Mesenteric fat pad (tissue), 1 donor: Measurements from ENCODE around the gene PES1. TPM values are rescaled to one million over a fixed set of nuclear protein-coding genes. Genes with fewer than 3 reads are reported as not detected.

ENCODE experiments used
- total RNA-seq: library from RNA; stranded (reverse); fragmentation: NEBNext Ultra II Directional; extraction: Animal tissue kit (Norgen Biotek cat#: 25700); gene quantifications from one replicate; pipeline ENCODE4 v1.2.1, GENCODE V29; 2021
- donor health status: DM: yes; HTN: yes; CAD: no.

The PES1 gene
- total RNA-seq, 1 donor from 2014 or later = 59.4 TPM

Other genes starting within 250 kb of the PES1 start
- gene SF3A1, start 235.0 kb downstream of the PES1 start, total RNA-seq = 119 TPM
- 0.77 TPM for gene CCDC157, start 234.9 kb downstream of the PES1 start, total RNA-seq
- 9.1 TPM for gene RNF215, start 204.5 kb downstream of the PES1 start, total RNA-seq
- 3.4 TPM for gene SEC14L2, start 194.9 kb downstream of the PES1 start, total RNA-seq
- 13.3 TPM for gene MTFP1, start 166.1 kb downstream of the PES1 start, total RNA-seq
- not detected for gene SEC14L3, start 119.9 kb downstream of the PES1 start, total RNA-seq
- gene SEC14L4, start 86.2 kb downstream of the PES1 start, total RNA-seq = not detected
- not detected for gene SEC14L6, start 45.2 kb downstream of the PES1 start, total RNA-seq
- not detected for gene GAL3ST1, start 17.2 kb downstream of the PES1 start, total RNA-seq
- 46.5 TPM for gene TCN2, start 15.3 kb upstream of the PES1 start, total RNA-seq
- 3.7 TPM for gene SLC35E4, start 43.9 kb upstream of the PES1 start, total RNA-seq
- 6.8 TPM for gene DUSP18, start 76.0 kb upstream of the PES1 start, total RNA-seq
- gene OSBP2, start 103.0 kb upstream of the PES1 start, total RNA-seq = 1.4 TPM